ENCODE measurements around the gene DARS1.
"Not testable (repeated sequence)": the region's sequence is repeated elsewhere in the genome, so short reads cannot be mapped to it uniquely, and the experiment has no call there.

- TF ChIP-seq CTCF (conservative IDR thresholded peaks at IDR 0.05; ENCODE audit: low read length); EZH2phosphoT487 (IDR thresholded peaks at IDR 0.05; ENCODE audit: borderline replicate concordance): not testable (repeated sequence)
These were observed 26.5 kb downstream of the DARS1 start for GRCh38 chr2:135958927-135959326.
